H1 (cell line): ENCODE data around the gene NUDT3. TPM values are rescaled to one million over a fixed set of nuclear protein-coding genes. Genes with fewer than 3 reads are reported as not detected.

ENCODE experiments used
- CTCF ChIA-PET: fragments of 300-600 bp; sonication (Branson Sonifier 250); formaldehyde crosslinking; loops from one replicate; lab custom pipeline; 2021; ENCODE audit not compliant: partially characterized antibody; lab: Charles Lee
- POLR2A ChIA-PET: fragments of 300-600 bp; sonication (Branson Sonifier 250); formaldehyde crosslinking; loops from one replicate; lab custom pipeline; 2021; ENCODE audit warnings: inconsistent platforms; ENCODE audit not compliant: partially characterized antibody; lab: Charles Lee
- DNase-seq, 2 experiments: peaks; one replicate each; pipeline versions ENCODE4 v3.0.0 to v3.0.0-alpha.2; 2010 to 2022; ENCODE audit warnings: low spot score in 2 of 2, low read depth in 1 of 2, mixed read lengths in 1 of 2
- FAIRE-seq: peaks from 2 replicates; lab custom pipeline; 2011; peaks lifted over from hg19 to GRCh38; lab: Jason Lieb, UNC
- H2AFZ ChIP-seq: 2 replicates; pipeline ENCODE4 v1.8.1; 2012; ENCODE audit warnings: low read length, inconsistent platforms
- H2AK5ac ChIP-seq: 2 replicates; pipeline ENCODE4 v1.6.1; 2013; ENCODE audit warnings: low read depth, low read length
- H2BK120ac ChIP-seq: replicated peaks from 2 replicates; pipeline ENCODE3; 2013; ENCODE audit warnings: low read depth, low read length, inconsistent platforms
- H2BK12ac ChIP-seq: 2 replicates; pipeline ENCODE4 v1.6.1; 2013; ENCODE audit warnings: low read depth, low read length
- H2BK15ac ChIP-seq: 2 replicates; pipeline ENCODE4 v1.6.1; 2013; ENCODE audit warnings: low read length
- H2BK20ac ChIP-seq: 2 replicates; pipeline ENCODE4 v1.6.1; 2013; ENCODE audit warnings: low read length
- H2BK5ac ChIP-seq: 2 replicates; pipeline ENCODE4 v1.6.1; 2013; ENCODE audit warnings: low read depth, low read length
- H3K14ac ChIP-seq: 2 replicates; pipeline ENCODE4 v1.6.1; 2013; ENCODE audit warnings: inconsistent platforms; ENCODE audit not compliant: insufficient read length
- H3K18ac ChIP-seq: 2 replicates; pipeline ENCODE4 v1.6.1; 2013; ENCODE audit warnings: low read length; ENCODE audit errors: extremely low read depth
- H3K23ac ChIP-seq: 2 replicates; pipeline ENCODE4 v1.6.1; 2013; ENCODE audit warnings: inconsistent platforms; ENCODE audit not compliant: insufficient read length
- H3K23me2 ChIP-seq: 2 replicates; pipeline ENCODE4 v1.6.1; 2013; ENCODE audit warnings: low read depth, low read length
- H3K27ac ChIP-seq: 2 replicates; pipeline ENCODE4 v1.6.1; 2011; ENCODE audit warnings: low read depth, low read length, inconsistent platforms
- H3K27me3 ChIP-seq, 4 experiments: replicated peaks in 1 of 4; 1 replicate in 1 of 4; 2 replicates in 3 of 4; pipeline versions ENCODE4 v1.6.1 to v1.8.1; 2011 to 2013; ENCODE audit warnings: low read length in 3 of 4, mild to moderate bottlenecking in 3 of 4, inconsistent platforms in 2 of 4, mixed read lengths in 2 of 4, moderate library complexity in 1 of 4; ENCODE audit not compliant: control insufficient read depth in 3 of 4, insufficient read depth in 3 of 4; ENCODE audit errors: extremely low read depth in 1 of 4
- H3K36me3 ChIP-seq, 4 experiments: 2 replicates each; pipeline versions ENCODE4 v1.6.1 to v1.8.1; 2011 to 2013; ENCODE audit warnings: mild to moderate bottlenecking in 4 of 4, low read length in 3 of 4, moderate library complexity in 2 of 4, control low read depth in 1 of 4, inconsistent platforms in 1 of 4; ENCODE audit not compliant: insufficient read depth in 4 of 4, control insufficient read depth in 2 of 4
- H3K4ac ChIP-seq: replicated peaks from 2 replicates; pipeline ENCODE3; 2013; ENCODE audit warnings: low read length, low read depth, mixed read lengths, inconsistent platforms; ENCODE audit not compliant: insufficient read length
- H3K4me1 ChIP-seq, 4 experiments: replicated peaks in 1 of 4; 1 replicate in 1 of 4; 2 replicates in 3 of 4; pipeline versions ENCODE4 v1.6.1 to v1.8.1; 2011 to 2013; ENCODE audit warnings: low read length in 3 of 4, inconsistent platforms in 2 of 4, mixed read lengths in 1 of 4; ENCODE audit not compliant: insufficient read depth in 4 of 4, control insufficient read depth in 3 of 4
- H3K4me2 ChIP-seq, 2 experiments: 2 replicates each; pipeline versions ENCODE4 v1.6.1 to v1.8.1; 2011 to 2013; ENCODE audit warnings: low read depth in 2 of 2, low read length in 2 of 2, control low read depth in 1 of 2, inconsistent platforms in 1 of 2, mild to moderate bottlenecking in 1 of 2; ENCODE audit not compliant: insufficient read depth in 1 of 2
- H3K4me3 ChIP-seq, 4 experiments: fragments of 200-600, 300-600 bp in 1 of 4; sonication (generic), shearing (Covaris generic), sonication (Bioruptor Twin) in 1 of 4; 2 replicates each; pipeline versions ENCODE4 v1.5.1 to v1.8.1; 2011 to 2016; ENCODE audit warnings: low read length in 4 of 4, low read depth in 3 of 4, control low read depth in 2 of 4, inconsistent platforms in 2 of 4, mild to moderate bottlenecking in 2 of 4, mixed read lengths in 1 of 4, moderate library complexity in 1 of 4; ENCODE audit not compliant: insufficient read depth in 2 of 4; ENCODE audit errors: extremely low read depth in 1 of 4
- H3K56ac ChIP-seq: replicated peaks from 2 replicates; pipeline ENCODE3; 2013; ENCODE audit warnings: low read depth, mild to moderate bottlenecking, mixed read lengths, low read length, inconsistent platforms; ENCODE audit not compliant: insufficient read length
- H3K79me1 ChIP-seq: 2 replicates; pipeline ENCODE4 v1.6.1; 2013; ENCODE audit warnings: low read depth, low read length, control low read depth
- H3K79me2 ChIP-seq, 2 experiments: 2 replicates each; pipeline versions ENCODE4 v1.6.1 to v1.8.1; 2012 to 2013; ENCODE audit warnings: low read length in 2 of 2, mild to moderate bottlenecking in 2 of 2, inconsistent platforms in 1 of 2; ENCODE audit not compliant: insufficient read depth in 2 of 2, control insufficient read depth in 1 of 2
- H3K9ac ChIP-seq, 4 experiments: replicated peaks in 1 of 4; 1 replicate in 1 of 4; 2 replicates in 3 of 4; pipeline versions ENCODE4 v1.6.1 to v1.8.1; 2011 to 2013; ENCODE audit warnings: low read depth in 3 of 4, low read length in 3 of 4, control low read depth in 2 of 4, mild to moderate bottlenecking in 2 of 4, moderate library complexity in 2 of 4, inconsistent platforms in 1 of 4; ENCODE audit errors: extremely low read depth in 1 of 4
- H3K9me3 ChIP-seq, 2 experiments: 2 replicates each; pipeline versions ENCODE4 v1.6.1 to v1.8.1; 2012 to 2013; ENCODE audit warnings: mild to moderate bottlenecking in 2 of 2, moderate library complexity in 2 of 2, control low read depth in 1 of 2, inconsistent platforms in 1 of 2, low read depth in 1 of 2, low read length in 1 of 2, mixed read lengths in 1 of 2; ENCODE audit not compliant: insufficient read depth in 2 of 2
- H4K20me1 ChIP-seq, 2 experiments: replicated peaks in 1 of 2; 2 replicates each; pipeline versions ENCODE3 to v1.8.1; 2011 to 2013; ENCODE audit warnings: inconsistent platforms in 2 of 2, low read length in 2 of 2, mild to moderate bottlenecking in 1 of 2; ENCODE audit not compliant: insufficient read depth in 2 of 2, control insufficient read depth in 1 of 2
- H4K5ac ChIP-seq: 2 replicates; pipeline ENCODE4 v1.6.1; 2013; ENCODE audit warnings: low read length, low read depth, mixed read lengths, inconsistent platforms; ENCODE audit not compliant: insufficient read length
- H4K8ac ChIP-seq: 2 replicates; pipeline ENCODE4 v1.8.0; 2013; ENCODE audit warnings: mild to moderate bottlenecking, moderate library complexity, low read length, inconsistent platforms; ENCODE audit not compliant: insufficient read depth; ENCODE audit errors: extremely low read depth
- H4K91ac ChIP-seq: replicated peaks from 2 replicates; pipeline ENCODE3; 2013; ENCODE audit warnings: low read length, mixed read lengths, inconsistent platforms; ENCODE audit not compliant: insufficient read length
- CREB1 ChIP-seq: IDR thresholded peaks from 2 replicates; pipeline ENCODE4 v1.6.1; 2012; ENCODE audit warnings: inconsistent platforms
- HDAC2 ChIP-seq, 2 experiments: fragments of 300-600 bp in 1 of 2; sonication (generic) in 1 of 2; IDR thresholded peaks; 2 replicates each; pipeline ENCODE4 v1.6.1; 2011 to 2012; ENCODE audit warnings: low read depth in 2 of 2, low read length in 2 of 2, mild to moderate bottlenecking in 2 of 2, moderate library complexity in 2 of 2, borderline replicate concordance in 1 of 2, inconsistent platforms in 1 of 2
- WGBS, 2 experiments: shearing (Covaris generic) in 1 of 2; methylation state at CpG; one replicate each; pipeline versions ENCODE4 v1.1.6 to v1.1.7; 2013 to 2015; ENCODE audit warnings: low lambda C conversion rate in 2 of 2, mixed read lengths in 2 of 2, inconsistent platforms in 1 of 2, low coverage in 1 of 2, missing lambda C conversion rate in 1 of 2; ENCODE audit not compliant: insufficient replicate concordance in 2 of 2, insufficient coverage in 1 of 2, insufficient read length in 1 of 2; ENCODE audit errors: extremely low coverage in 1 of 2, missing lambda C conversion rate in 1 of 2; 5-methylcytosine and 5-hydroxymethylcytosine counted together
- polyA plus RNA-seq, 7 experiments: library from polyadenylated mRNA; depleted of rRNA in 3 of 7; stranded (reverse) in 5 of 7; unstranded in 2 of 7; fragments of >200 nt in 5 of 7; fragments of 200-250 nt in 2 of 7; gene quantifications; 1 replicate in 5 of 7; 2 replicates in 1 of 7; 4 replicates in 1 of 7; pipeline versions ENCODE4 v1.2.1 to v1.2.3, GENCODE V29; 2011 to 2013; ENCODE audit warnings: missing spikeins in 2 of 7, mixed read lengths in 2 of 7
- total RNA-seq: library from RNA; stranded (reverse); fragmentation: NEBNext Ultra II Directional; extraction: Animal tissue kit (Norgen Biotek cat#: 25700); gene quantifications from 2 replicates; pipeline ENCODE4 v1.2.1, GENCODE V29; 2021
- TF ChIP-seq, protein P1 (sequence below): IDR thresholded peaks from 2 replicates; pipeline ENCODE4 v1.6.1; 2012; ENCODE audit warnings: inconsistent platforms

Gene NUDT3
- total and polyA plus RNA-seq, 2 of the 8 experiments (the other 6 are each of a cell fraction or from before 2014, with no cell fraction given): 14.1 to 36.9 TPM

DNA sequence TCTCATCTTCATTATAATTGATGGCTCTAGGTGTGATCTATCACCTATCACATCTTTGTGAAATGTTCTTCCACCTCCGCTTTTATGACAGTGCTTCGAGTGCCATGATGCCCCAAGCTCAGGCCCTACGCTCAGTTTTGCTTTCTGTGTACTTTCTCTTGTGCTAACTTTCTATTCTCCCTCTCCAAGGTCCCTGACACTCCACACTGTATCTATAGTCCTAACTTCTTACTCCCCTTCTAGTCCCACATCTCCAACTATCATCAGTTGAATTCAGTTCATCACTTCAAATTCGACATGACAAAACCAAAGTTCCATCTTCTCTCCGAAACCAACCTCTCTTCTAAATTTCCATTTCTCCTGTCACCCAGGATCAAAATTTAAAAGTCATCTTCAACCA, 16.6 kb downstream of the NUDT3 start:
- H2BK120ac ChIP-seq: no peak overlapping the region
- no peak overlapping the region for H2AFZ ChIP-seq
- TF ChIP-seq HDAC2 (IDR thresholded peaks at IDR 0.05; ENCODE audit: borderline replicate concordance in 1 of 2, low read depth in 2 of 2, low read length in 2 of 2): no peak
- no peak for TF ChIP-seq CREB1
- TF ChIP-seq, protein P1, sequence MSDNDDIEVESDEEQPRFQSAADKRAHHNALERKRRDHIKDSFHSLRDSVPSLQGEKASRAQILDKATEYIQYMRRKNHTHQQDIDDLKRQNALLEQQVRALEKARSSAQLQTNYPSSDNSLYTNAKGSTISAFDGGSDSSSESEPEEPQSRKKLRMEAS: no peak
- H4K20me1 ChIP-seq: peaks cover 0 to 15% of the 10 kb centered on the region in 2 experiments
- CTCF ChIA-PET: interaction anchor here (0.6 kb wide), 1 partner anchor 10 kb away, joined by 3 read pairs; no protein-coding TSS in a partner anchor
- H3K79me2 ChIP-seq: peaks cover 0 to 74% of the 10 kb centered on the region in 2 experiments; a peak in 2 of 4 replicates
- H3K23ac ChIP-seq: no peak overlapping the region
- peaks cover 13% of the 10 kb centered on the region for H3K79me1 ChIP-seq
- no peak overlapping the region for H3K4ac ChIP-seq
- no peak overlapping the region for H2BK12ac ChIP-seq
- FAIRE-seq: no peak
- H3K14ac ChIP-seq: no peak overlapping the region
- no peak overlapping the region for H3K56ac ChIP-seq
- H2BK15ac ChIP-seq: no peak overlapping the region
- H3K4me3 ChIP-seq: no peak overlapping the region
- H2BK20ac ChIP-seq: no peak overlapping the region
- no peak overlapping the region for H3K4me2 ChIP-seq
- no peaks in the 10 kb centered on the region; a peak in 1 of 8 replicates for H3K36me3 ChIP-seq
- peaks cover 4% of the 10 kb centered on the region; the same call in 1 of the 2 replicates for H3K23me2 ChIP-seq
- H2BK5ac ChIP-seq: no peak overlapping the region
- H3K27me3 ChIP-seq: no peaks in the 10 kb centered on the region
- no peaks in the 10 kb centered on the region for H3K9me3 ChIP-seq
- POLR2A ChIA-PET: interaction anchor here (0.6 kb wide), 1 partner anchor 1116 kb away, joined by 3 read pairs; no protein-coding TSS in a partner anchor
- WGBS, 2 experiments: 95 to 100% methylated on average over 1 to 5 of the region's 5 CpGs
- H3K18ac ChIP-seq: no peak overlapping the region
- H4K5ac ChIP-seq: no peak overlapping the region
- no peak overlapping the region for H2AK5ac ChIP-seq
- no peak for DNase-seq
- no peak overlapping the region for H3K9ac ChIP-seq
- no peak overlapping the region for H4K91ac ChIP-seq
- H4K8ac ChIP-seq: no peak overlapping the region
- peaks cover 0 to 2% (median 0%) of the 10 kb centered on the region in 4 experiments; a peak in 1 of 7 replicates for H3K4me1 ChIP-seq
- no peak overlapping the region for H3K27ac ChIP-seq
